Esophagus muscularis mucosa (tissue), 3 donors: ENCODE measurements around the gene SAMD3.

Source experiments
- POLR2A ChIP-seq: fragments of 450-650 bp; IDR thresholded peaks from one replicate; pipeline ENCODE4 v1.6.1; 2017; ENCODE audit warnings: antibody characterized with exemption, moderate library complexity, mild to moderate bottlenecking, low read depth
- TF ChIP-seq, protein P1 (sequence below), 3 experiments: fragments of 200-600 bp in 2 of 3; fragments of 450-650 bp in 1 of 3; sonication (generic) in 2 of 3; IDR thresholded peaks; one replicate each; pipeline ENCODE4 v1.5.1; 2017 to 2019; ENCODE audit warnings: antibody characterized with exemption in 3 of 3, mild to moderate bottlenecking in 2 of 3, moderate library complexity in 1 of 3

DNA sequence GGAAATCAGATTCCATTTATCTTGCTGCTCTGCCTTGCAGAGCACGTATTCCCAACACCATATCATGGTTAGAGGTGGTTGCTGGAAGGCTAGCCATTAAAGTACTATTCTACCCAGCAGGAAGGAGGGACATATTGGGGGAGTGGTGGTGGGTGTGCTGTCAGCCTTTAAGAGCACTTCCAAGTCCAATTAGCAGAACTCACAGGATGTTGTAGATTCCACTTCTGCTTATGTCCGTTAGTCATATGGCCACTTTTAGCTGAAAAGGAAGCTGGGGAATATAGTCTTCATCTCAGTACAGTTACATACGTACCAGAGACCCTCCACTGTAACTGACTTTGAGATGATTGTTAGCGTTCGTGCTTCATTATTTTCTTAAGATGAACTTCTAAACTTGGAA lies 94.4 kb downstream of the SAMD3 start:
- TF ChIP-seq, protein P1, sequence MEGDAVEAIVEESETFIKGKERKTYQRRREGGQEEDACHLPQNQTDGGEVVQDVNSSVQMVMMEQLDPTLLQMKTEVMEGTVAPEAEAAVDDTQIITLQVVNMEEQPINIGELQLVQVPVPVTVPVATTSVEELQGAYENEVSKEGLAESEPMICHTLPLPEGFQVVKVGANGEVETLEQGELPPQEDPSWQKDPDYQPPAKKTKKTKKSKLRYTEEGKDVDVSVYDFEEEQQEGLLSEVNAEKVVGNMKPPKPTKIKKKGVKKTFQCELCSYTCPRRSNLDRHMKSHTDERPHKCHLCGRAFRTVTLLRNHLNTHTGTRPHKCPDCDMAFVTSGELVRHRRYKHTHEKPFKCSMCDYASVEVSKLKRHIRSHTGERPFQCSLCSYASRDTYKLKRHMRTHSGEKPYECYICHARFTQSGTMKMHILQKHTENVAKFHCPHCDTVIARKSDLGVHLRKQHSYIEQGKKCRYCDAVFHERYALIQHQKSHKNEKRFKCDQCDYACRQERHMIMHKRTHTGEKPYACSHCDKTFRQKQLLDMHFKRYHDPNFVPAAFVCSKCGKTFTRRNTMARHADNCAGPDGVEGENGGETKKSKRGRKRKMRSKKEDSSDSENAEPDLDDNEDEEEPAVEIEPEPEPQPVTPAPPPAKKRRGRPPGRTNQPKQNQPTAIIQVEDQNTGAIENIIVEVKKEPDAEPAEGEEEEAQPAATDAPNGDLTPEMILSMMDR (IDR thresholded peaks at IDR 0.05), result no peak
- TF ChIP-seq POLR2A, result no peak
